ENCODE results near the gene PCDHGA3. TPM values are rescaled to one million over a fixed set of nuclear protein-coding genes. Genes with fewer than 3 reads are reported as not detected.

The PCDHGA3 gene
- total RNA-seq, 2 experiments from 2014 or later: not detected

DNA sequence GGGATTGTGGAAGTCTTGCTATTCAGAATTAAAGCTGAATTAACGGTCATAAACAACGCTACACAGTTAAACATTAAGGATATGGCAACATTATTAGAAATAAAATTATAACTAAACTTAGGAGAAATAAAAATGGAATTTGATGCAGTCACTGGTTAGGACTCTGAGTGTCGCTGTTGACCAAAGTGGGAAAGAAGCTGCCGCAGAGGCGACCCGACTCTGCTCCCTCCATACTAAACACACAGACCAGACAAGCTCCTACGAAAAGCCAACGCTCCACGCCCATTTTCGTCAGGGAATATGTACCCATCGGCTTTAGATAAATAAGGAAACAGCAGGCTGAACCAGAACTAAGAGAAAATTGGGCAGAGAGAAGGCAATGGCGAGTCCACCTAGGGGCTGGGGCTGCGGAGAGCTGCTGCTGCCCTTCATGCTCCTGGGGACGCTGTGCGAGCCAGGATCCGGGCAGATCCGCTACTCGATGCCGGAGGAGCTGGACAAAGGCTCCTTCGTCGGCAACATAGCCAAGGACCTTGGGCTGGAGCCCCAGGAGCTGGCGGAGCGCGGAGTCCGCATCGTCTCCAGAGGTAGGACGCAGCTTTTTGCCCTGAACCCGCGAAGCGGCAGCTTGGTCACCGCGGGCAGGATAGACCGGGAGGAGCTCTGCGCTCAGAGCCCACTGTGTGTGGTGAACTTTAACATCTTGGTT is 20.5 kb downstream of the PCDHGA3 start, which contains the start of gene PCDHGA5:
Gene PCDHGA5 (plus strand): TSS at position 211 of the 709 bp plus-strand sequence. CDS start 169 bp downstream, at position 380.
- ATAC-seq (ENCODE audit: poor library complexity) (no peak), DNase-seq (no peak)
- H3K4me1 ChIP-seq (ENCODE audit: insufficient read depth, low read length): peaks cover 3% of the 10 kb centered on the region
- intact Hi-C loops (cut with DNase I, micrococcal nuclease): loop anchor here (10.0 kb wide), 2 partner anchors 51 to 139 kb away; partner anchors contain the start of genes PCDHB14 (in 1 of the 2), PCDHGA10 (in 1 of the 2) and PCDHGB7 (in 1 of the 2)
- POLR2A ChIA-PET: interaction anchor here (0.9 kb wide), 1 partner anchor 49 kb away, joined by 3 read pairs; the partner anchor contains the start of gene PCDHGA10
- TF ChIP-seq, protein P1, sequence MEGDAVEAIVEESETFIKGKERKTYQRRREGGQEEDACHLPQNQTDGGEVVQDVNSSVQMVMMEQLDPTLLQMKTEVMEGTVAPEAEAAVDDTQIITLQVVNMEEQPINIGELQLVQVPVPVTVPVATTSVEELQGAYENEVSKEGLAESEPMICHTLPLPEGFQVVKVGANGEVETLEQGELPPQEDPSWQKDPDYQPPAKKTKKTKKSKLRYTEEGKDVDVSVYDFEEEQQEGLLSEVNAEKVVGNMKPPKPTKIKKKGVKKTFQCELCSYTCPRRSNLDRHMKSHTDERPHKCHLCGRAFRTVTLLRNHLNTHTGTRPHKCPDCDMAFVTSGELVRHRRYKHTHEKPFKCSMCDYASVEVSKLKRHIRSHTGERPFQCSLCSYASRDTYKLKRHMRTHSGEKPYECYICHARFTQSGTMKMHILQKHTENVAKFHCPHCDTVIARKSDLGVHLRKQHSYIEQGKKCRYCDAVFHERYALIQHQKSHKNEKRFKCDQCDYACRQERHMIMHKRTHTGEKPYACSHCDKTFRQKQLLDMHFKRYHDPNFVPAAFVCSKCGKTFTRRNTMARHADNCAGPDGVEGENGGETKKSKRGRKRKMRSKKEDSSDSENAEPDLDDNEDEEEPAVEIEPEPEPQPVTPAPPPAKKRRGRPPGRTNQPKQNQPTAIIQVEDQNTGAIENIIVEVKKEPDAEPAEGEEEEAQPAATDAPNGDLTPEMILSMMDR (IDR thresholded peaks at IDR 0.05): no peak
- Mint-ChIP-seq H3K36me3 (ENCODE audit: low read depth) (peaks cover 39% of the 10 kb centered on the region), H3K27ac (no peak within 1 kb of the TSS), H3K9me3 (peaks cover 28% of the 10 kb centered on the region), H3K27me3 (peaks cover 89% of the 10 kb centered on the region), H3K4me1 (ENCODE audit: low read depth) (peaks cover 6% of the 10 kb centered on the region), H3K4me3 (no peak within 1 kb of the TSS)
- H3K4me3 ChIP-seq (ENCODE audit: low read length): no peak within 1 kb of the TSS
- H3K36me3 ChIP-seq (ENCODE audit: insufficient read depth, low read length): no peaks in the 10 kb centered on the region
- CTCF ChIA-PET: interaction anchor here (0.9 to 1.4 kb wide), 2 partner anchors 33 to 57 kb away, joined by 4 to 6 read pairs; partner anchors contain the start of genes PCDHGA11 and PCDHGB5
- no peak within 1 kb of the TSS for H3K27ac ChIP-seq (ENCODE audit: low read depth in 1 of 2, low read length in 2 of 2)
- H3K27me3 ChIP-seq (ENCODE audit: control insufficient read depth in 1 of 2, insufficient read depth in 2 of 2, low read length in 2 of 2): peaks cover 60 to 84% of the 10 kb centered on the region in 2 experiments
- peaks cover 52 to 56% of the 10 kb centered on the region in 2 experiments for H3K9me3 ChIP-seq (ENCODE audit: control insufficient read depth in 1 of 2, insufficient read depth in 1 of 2, low read length in 2 of 2)

DNA sequence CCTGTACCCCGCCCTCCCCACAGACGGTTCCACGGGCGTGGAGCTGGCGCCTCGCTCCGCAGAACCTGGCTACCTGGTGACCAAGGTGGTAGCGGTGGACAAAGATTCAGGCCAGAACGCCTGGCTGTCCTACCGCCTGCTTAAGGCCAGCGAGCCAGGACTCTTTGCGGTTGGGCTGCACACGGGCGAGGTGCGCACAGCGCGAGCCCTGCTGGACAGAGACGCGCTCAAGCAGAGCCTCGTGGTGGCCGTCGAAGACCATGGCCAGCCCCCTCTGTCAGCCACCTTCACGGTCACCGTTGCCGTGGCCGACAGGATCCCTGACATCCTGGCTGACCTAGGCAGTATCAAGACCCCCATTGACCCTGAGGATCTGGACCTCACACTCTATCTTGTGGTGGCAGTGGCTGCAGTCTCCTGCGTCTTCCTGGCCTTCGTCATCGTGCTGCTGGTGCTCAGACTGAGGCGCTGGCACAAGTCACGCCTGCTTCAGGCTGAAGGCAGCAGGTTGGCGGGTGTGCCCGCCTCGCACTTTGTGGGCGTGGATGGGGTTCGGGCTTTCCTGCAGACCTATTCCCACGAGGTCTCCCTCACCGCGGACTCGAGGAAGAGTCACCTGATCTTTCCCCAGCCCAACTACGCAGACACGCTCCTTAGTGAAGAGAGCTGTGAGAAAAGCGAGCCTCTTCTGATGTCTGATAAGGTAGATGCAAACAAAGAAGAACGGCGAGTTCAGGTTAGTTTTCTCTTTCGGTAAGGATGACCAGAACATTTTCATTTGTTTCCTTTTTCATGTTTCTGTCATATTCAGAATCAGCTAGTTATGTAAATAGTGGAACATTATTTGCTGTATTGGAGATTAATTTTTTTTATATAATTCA is 22.6 kb downstream of the PCDHGA3 start:
- Mint-ChIP-seq H3K36me3 (ENCODE audit: low read depth) (peaks cover 36% of the 10 kb centered on the region), H3K27me3 (peaks cover 89% of the 10 kb centered on the region), H3K27ac (no peak overlapping the region), H3K9me3 (peaks cover 25% of the 10 kb centered on the region), H3K4me1 (ENCODE audit: low read depth) (peaks cover 11% of the 10 kb centered on the region), H3K4me3 (no peak overlapping the region)
- TF ChIP-seq, protein P1 (IDR thresholded peaks at IDR 0.05): no peak
- Histone ChIP-seq H3K27ac (ENCODE audit: low read depth in 1 of 2, low read length in 2 of 2) (no peak overlapping the region), H3K27me3 (ENCODE audit: control insufficient read depth in 1 of 2, insufficient read depth in 2 of 2, low read length in 2 of 2) (peaks cover 62 to 79% of the 10 kb centered on the region in 2 experiments), H3K9me3 (ENCODE audit: control insufficient read depth in 1 of 2, insufficient read depth in 1 of 2, low read length in 2 of 2) (peaks cover 38 to 55% of the 10 kb centered on the region in 2 experiments), H3K36me3 (ENCODE audit: insufficient read depth, low read length) (no peaks in the 10 kb centered on the region), H3K4me3 (ENCODE audit: low read length) (no peak overlapping the region), H3K4me1 (ENCODE audit: insufficient read depth, low read length) (peaks cover 8% of the 10 kb centered on the region)
- intact Hi-C loops (cut with DNase I, micrococcal nuclease): loop anchor here (10.0 kb wide), 2 partner anchors 49 to 141 kb away; partner anchors contain the start of genes PCDHB14 (in 1 of the 2), PCDHGA10 (in 1 of the 2) and PCDHGB7 (in 1 of the 2)
- no peak for DNase-seq
- ChIA-PET POLR2A (no interaction called here), CTCF (no interaction called here)
- ATAC-seq (ENCODE audit: poor library complexity): no peak

Measured in CD4-positive, alpha-beta T cell (primary cell).